ENCODE measurements around the gene TECTA. TPM values are rescaled to one million over a fixed set of nuclear protein-coding genes. Genes with fewer than 3 reads are reported as not detected.

Gene TECTA
- polyA plus RNA-seq, 3 donors = 0.45 TPM; not detected in 2

DNA sequence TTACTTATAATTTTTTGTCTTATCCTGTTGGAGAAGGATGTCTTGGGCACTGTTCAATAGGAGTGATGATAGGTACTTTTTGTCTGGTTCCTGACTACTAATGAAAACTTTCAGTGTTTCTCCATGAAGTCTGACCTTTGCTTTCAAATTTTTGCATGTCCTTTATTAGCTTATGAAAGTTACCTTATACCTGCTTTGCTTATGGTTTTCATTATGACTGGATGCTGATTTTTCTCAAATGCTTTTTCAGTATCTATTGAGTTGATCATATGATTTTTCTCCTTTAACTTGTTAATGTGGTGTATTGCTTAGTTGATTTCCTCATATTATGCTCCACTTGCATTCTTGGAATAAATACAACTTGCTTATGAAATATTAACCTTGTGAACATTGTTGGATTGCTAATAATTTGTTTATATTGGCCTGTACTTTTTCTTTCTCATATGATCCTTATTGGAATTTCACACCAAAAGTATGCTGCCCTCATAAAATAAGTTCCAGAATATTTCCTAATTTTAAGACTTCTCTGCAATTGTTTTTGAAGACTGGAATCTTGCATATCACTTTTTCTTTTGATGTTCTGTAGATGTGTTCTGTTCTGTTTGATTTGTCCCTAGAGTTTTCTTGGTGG lies 106.6 kb downstream of the TECTA start:
- no peaks in the 10 kb centered on the region for H3K36me3 Mint-ChIP-seq

DNA sequence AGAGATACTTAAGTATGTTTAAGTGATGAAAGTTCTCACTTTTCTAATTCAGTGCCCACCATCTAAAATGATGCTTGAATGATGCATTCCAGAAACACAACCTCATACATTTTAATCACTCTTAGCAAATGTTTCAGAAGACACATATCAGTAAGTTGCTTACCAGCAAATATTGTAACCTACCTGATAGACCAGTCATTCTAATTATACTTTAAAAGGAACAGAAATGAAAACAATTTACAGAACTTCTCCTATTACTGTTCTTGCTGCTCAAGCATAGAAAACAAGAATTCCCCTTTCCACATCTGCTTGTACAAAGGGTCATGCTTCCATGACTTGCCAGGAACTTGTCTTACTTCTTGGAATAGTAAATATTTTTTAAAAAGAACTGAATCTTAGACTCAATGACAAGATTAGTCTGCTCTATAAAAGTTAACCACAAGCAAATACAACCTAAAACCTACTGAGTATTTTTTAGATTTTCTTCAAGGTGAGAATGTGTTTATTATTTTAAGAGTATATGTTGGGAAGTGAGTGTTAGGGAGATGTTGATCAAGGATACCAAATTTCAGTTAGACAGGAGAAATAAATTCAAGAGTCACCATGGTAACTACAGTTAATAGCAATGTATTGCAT lies 109.5 kb downstream of the TECTA start:
- Histone ChIP-seq H3K27me3 (ENCODE audit: control insufficient read depth in 2 of 2, insufficient read depth in 2 of 2, low read length in 2 of 2) (peaks cover 0 to 6% of the 10 kb centered on the region in 2 donors), H3K4me2 (replicated peaks; ENCODE audit: extremely low read depth, low read length, poor library complexity, severe bottlenecking) (no peak overlapping the region), H3K4me3 (replicated peaks in 1 of 3; ENCODE audit: low read depth in 2 of 3, low read length in 3 of 3) (no peak overlapping the region), H3K36me3 (replicated peaks in 1 of 2; ENCODE audit: control insufficient read depth in 1 of 2, insufficient read depth in 2 of 2, low read length in 2 of 2) (no peaks in the 10 kb centered on the region), H3K79me2 (ENCODE audit: insufficient read depth, low read length) (no peaks in the 10 kb centered on the region), H3K4me1 (ENCODE audit: control insufficient read depth in 1 of 2, insufficient read depth in 2 of 2, low read length in 2 of 2) (no peaks in the 10 kb centered on the region), H2AFZ (ENCODE audit: insufficient read depth, low read depth, low read length, poor library complexity, severe bottlenecking) (no peak overlapping the region), H3K27ac (ENCODE audit: low read depth in 1 of 2, low read length in 2 of 2) (no peak overlapping the region), H3K9ac (ENCODE audit: insufficient read depth, low read length, poor library complexity, severe bottlenecking) (no peak overlapping the region), H4K20me1 (ENCODE audit: insufficient read depth, low read length) (no peaks in the 10 kb centered on the region), H3K9me3 (replicated peaks in 1 of 2; ENCODE audit: control insufficient read depth in 1 of 2, insufficient read depth in 1 of 2, low read length in 2 of 2) (no peaks in the 10 kb centered on the region)
- Mint-ChIP-seq H3K27me3 (ENCODE audit: low read depth in 3 of 3) (peaks cover 4 to 13% (median 10%) of the 10 kb centered on the region in 3 donors), H3K36me3 (no peaks in the 10 kb centered on the region), H3K27ac (no peak overlapping the region), H3K4me1 (no peaks in the 10 kb centered on the region), H3K4me3 (no peak overlapping the region), H3K9me3 (peaks cover 0 to under 1% (median 0%) of the 10 kb centered on the region in 7 donors)
- no peak for TF ChIP-seq CTCF (IDR thresholded peaks at IDR 0.05)
- DNase-seq = no peak
- intact Hi-C loops (cut with micrococcal nuclease) = no loop called here

More for the DNA sequence above, 106.6 kb downstream of the TECTA start:
- Histone ChIP-seq H4K20me1 (ENCODE audit: insufficient read depth, low read length) (no peaks in the 10 kb centered on the region), H3K27ac (ENCODE audit: low read depth in 1 of 2, low read length in 2 of 2) (no peak overlapping the region), H3K9me3 (replicated peaks in 1 of 2; ENCODE audit: control insufficient read depth in 1 of 2, insufficient read depth in 1 of 2, low read length in 2 of 2) (no peaks in the 10 kb centered on the region), H3K36me3 (replicated peaks in 1 of 2; ENCODE audit: control insufficient read depth in 1 of 2, insufficient read depth in 2 of 2, low read length in 2 of 2) (no peaks in the 10 kb centered on the region), H3K79me2 (ENCODE audit: insufficient read depth, low read length) (no peaks in the 10 kb centered on the region), H2AFZ (ENCODE audit: insufficient read depth, low read depth, low read length, poor library complexity, severe bottlenecking) (no peak overlapping the region), H3K9ac (ENCODE audit: insufficient read depth, low read length, poor library complexity, severe bottlenecking) (no peak overlapping the region), H3K27me3 (ENCODE audit: control insufficient read depth in 2 of 2, insufficient read depth in 2 of 2, low read length in 2 of 2) (peaks cover 0 to 8% of the 10 kb centered on the region in 2 donors), H3K4me1 (ENCODE audit: control insufficient read depth in 1 of 2, insufficient read depth in 2 of 2, low read length in 2 of 2) (no peaks in the 10 kb centered on the region), H3K4me3 (replicated peaks in 1 of 3; ENCODE audit: low read depth in 2 of 3, low read length in 3 of 3) (no peak overlapping the region), H3K4me2 (replicated peaks; ENCODE audit: extremely low read depth, low read length, poor library complexity, severe bottlenecking) (no peak overlapping the region)
- H3K4me1 Mint-ChIP-seq = no peaks in the 10 kb centered on the region
- no peak overlapping the region for H3K27ac Mint-ChIP-seq
- H3K27me3 Mint-ChIP-seq (ENCODE audit: low read depth in 3 of 3) = peaks cover 4 to 12% (median 8%) of the 10 kb centered on the region in 3 donors
- no peaks in the 10 kb centered on the region for H3K9me3 Mint-ChIP-seq
- no peak for TF ChIP-seq CTCF (IDR thresholded peaks at IDR 0.05)
- H3K4me3 Mint-ChIP-seq = no peak overlapping the region
- DNase-seq = no peak
- intact Hi-C loops (cut with micrococcal nuclease) = no loop called here

Data from CD14-positive monocyte (primary cell).